Cardiac septum (tissue), 1 donor: ENCODE results near the gene STX5. TPM values are rescaled to one million over a fixed set of nuclear protein-coding genes. Genes with fewer than 3 reads are reported as not detected.
A peak's percentile ranks its signal among the peaks of the same experiment; 100 is the strongest.
"Not testable (repeated sequence)": the region's sequence is repeated elsewhere in the genome, so short reads cannot be mapped to it uniquely, and the experiment has no call there.

Experiments
- DNase-seq: peaks from one replicate; pipeline ENCODE4 v3.0.0-alpha.2; 2020; ENCODE audit warnings: low spot score
- intact Hi-C: fragments of 100-400 bp; cut with DNase I; formaldehyde crosslinking; loops from one replicate; pipeline ENCODE4 v1.14.0; 2022
- total RNA-seq: library from RNA; stranded (reverse); fragmentation: NEBNext Ultra II Directional; extraction: Animal tissue kit (Norgen Biotek cat#: 25700); gene quantifications from one replicate; pipeline ENCODE4 v1.2.1, GENCODE V29; 2021
- donor health status: DM: no; HTN: no; CAD: no.

STX5 gene
- total RNA-seq, 1 donor from 2014 or later, result 19.7 TPM

DNA sequence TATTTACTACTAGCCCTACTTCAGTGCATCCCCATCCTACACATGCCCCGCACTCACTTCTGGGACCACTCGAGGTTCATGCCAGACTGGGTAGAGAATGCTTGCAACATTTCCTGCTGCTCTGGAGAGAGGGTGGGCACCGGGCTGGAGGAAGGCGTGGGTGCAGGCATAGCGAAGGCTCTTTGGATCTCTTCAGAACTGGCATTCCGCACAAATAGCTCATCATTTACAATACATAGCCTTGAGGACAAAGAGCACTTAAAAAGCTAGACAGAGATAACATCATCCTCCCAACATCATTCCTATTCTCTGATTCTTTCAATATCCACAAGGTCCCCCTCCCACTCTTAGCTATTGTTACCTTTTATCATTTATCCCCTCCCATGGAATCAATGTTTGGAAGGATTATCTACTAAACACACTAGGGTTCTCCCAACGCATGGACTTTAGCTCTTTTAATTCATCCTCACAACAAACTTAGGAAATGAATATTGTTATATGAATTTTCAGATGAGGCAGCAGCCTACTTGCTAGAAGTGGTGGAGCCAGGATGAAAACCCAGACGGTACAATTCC is 37.6 kb downstream of the STX5 start:
- intact Hi-C loops, result no loop called here
- no peak for DNase-seq

DNA sequence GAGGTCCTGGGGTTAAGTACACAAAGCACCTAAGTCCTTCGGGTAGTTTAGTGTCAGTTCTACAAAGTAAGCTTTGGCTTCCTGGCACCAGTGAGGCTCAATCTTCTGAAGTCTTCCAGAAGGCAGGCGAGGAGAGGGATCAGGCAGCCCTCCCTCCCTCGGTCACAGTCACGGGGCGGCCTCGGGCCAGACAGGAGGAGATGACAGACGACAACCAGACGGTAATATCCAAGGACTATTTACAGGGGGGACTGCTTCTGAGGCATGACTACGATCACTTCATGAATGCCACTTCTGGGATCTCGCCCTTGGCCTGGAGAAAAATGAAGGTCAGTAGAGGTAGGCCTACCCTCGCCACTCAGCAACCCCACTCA is 39.7 kb downstream of the STX5 start:
- no peak for DNase-seq
- intact Hi-C loops, result loop anchor here (1.0 kb wide), 1 partner anchor 13 kb away; the partner anchor contains the start of gene NXF1

DNA sequence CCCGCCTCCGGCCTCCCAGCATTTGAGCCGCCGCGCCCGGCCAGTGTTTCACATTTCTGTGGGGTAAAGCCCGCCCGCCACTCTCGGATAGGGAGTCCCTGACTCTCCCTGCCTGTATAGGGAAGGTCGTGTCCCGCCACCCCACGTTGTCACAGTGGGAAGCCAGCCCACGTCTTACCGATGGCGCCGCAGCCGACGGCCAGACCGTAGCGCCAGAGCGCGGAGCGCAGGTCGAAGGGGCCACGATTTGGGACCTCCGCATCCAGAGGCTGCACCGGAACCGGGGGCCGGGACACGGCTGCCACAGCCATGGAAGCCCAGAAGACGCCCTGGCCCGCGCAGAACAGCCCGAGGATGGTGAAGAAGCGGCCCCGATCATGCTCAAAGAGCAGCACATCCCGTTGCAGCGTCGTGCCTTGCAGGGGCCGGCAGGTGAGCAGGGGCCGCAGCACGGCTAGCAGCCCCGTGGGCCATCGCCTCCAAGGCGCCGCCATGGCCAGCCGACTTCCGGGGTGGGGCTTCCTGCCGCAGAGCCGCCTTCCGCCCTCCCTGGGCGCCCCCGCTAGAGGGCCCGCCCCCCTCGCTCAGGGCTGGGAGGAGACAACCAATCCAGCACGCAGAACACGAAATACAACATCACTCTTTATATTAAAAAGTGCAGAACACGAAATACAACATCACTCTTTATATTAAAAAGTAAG is 40.2 kb downstream of the STX5 start, which contains the start of gene TMEM223:
TMEM223 (minus strand) TSS at position 506 of the 701 bp plus-strand sequence; CDS start at position 494, 12 bp downstream.
- peak; percentile 95 for DNase-seq
- intact Hi-C loops, result loop anchor here (1.0 kb wide), 1 partner anchor 14 kb away; the partner anchor contains the start of gene NXF1

DNA sequence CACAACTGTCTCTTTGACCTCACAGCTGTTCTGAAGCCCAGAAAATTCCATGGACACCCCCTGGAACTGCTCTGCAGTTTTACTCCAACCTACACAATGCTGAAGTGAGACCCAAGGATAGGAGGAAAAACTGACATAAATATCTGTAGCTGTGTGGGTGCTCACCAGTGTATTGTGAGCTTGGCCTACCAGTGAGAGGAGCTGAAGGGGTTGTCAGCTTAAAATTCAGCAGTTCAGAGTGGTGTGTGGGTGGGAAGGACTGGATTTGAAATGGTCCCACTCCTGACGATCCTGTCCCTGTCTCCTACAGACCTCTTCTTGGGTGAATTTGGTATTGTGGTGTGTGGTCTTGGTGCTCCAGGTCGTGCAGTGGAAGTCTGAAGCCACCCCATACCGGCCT is 42.3 kb downstream of the STX5 start:
- no peak for DNase-seq
- intact Hi-C loops, result no loop called here

DNA sequence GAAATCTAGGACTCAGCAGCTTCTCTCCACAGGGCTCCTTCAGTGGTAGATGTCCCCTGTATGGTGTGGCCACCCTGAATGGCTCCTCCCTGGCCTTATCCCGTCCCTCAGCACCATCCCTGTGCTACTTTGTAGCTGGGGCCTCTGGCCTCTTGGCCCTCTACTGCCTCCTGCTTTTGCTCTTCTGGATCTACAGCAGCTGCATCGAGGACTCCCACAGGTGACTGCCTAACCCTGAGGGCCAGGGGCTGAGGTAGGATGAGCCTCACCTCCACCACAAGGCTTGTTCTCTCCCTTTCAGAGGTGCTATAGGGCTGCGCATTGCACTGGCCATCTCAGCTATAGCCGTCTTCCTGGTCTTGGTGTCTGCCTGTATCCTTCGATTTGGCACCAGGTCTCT is 42.9 kb downstream of the STX5 start:
- DNase-seq, result no peak
- intact Hi-C loops, result no loop called here

DNA sequence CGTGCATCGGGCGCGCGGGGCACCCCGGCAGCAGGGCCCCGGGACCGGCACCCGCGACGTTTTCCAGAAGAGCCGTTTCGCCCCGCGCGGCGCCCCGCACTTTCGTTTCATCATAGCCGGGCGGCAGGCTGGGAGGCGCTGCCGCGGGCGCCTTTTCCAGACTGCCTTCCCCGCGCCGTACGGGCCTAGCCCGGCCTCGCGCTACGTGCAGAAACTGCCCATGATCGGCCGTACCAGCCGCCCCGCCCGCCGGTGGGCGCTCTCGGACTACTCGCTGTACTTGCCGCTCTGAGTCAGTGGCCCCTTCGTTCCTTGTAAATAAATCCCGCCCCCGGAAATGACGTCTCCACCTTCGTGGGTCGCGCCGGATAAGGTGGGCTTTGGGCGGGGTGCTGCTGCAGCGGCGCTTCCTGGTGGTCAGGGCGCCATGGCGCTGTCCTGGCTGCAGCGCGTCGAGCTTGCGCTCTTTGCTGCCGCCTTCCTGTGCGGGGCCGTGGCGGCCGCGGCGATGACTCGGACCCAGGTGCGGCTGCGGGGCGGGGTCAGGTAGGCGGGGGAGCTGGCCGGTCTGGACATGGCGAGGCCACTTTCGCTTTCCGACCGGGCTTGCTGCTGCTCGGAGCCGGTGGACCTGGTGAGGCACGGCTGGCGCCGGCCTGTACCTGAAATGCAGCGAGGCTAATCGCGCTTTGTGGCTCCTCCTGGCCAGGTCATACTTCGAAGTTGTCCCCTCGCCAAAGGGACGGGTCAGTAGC is 44.7 kb downstream of the STX5 start, which contains the start of gene TMEM179B:
TMEM179B (plus strand) TSS at position 398 of the 755 bp plus-strand sequence; CDS start at position 428, 30 bp downstream.
- DNase-seq, result peak; percentile 98
- intact Hi-C loops, result loop anchor here (2.0 kb wide), 3 partner anchors 18 to 76 kb away; partner anchors contain the start of genes NXF1 and WDR74

DNA sequence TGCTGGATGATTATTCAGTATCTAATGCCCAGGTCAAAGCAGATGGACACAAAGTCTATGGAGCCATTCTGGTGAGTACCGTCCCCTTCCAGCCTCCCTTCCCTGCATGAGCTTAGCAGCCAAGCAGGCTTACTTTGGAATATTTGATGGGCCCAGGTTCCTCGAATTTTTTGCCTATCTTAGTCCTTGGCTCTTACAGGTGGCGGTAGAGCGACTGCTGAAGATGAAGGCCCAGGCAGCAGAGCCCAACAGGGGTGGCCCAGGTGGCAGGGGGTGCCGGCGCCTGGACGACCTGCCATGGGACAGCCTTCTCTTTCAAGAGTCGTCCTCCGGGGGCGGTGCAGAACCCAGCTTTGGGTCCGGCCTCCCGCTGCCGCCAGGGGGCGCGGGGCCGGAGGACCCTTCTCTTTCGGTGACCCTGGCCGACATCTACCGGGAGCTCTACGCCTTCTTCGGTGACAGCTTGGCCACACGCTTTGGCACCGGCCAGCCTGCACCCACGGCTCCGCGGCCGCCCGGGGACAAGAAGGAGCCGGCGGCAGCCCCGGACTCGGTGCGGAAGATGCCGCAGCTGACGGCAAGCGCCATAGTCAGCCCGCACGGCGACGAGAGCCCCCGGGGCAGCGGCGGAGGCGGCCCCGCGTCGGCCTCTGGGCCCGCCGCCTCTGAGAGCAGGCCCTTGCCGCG is 45.4 kb downstream of the STX5 start:
- peak; percentile 93 for DNase-seq
- intact Hi-C loops, result loop anchor here (1.0 to 2.0 kb wide), 4 partner anchors 18 to 95 kb away; partner anchors contain the start of genes NXF1 and WDR74

DNA sequence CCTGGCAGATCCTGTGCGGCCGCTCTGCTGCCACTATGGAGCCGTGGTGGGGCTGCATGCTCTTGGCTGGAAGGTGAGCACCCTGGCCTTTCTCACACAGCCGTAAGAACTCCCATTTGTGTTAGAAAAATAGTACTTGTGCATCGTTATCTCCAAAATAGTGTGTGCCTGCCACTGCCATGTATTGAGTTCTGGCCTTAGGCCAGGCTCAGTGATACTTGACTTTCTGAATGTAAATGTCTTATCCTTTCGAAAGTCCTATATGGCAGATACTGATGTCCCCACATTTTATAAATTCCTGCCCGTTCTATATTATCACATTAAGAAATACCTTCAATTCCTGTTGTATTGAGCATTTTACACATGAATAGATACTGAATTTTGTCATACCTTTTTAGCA is 49.1 kb downstream of the STX5 start:
- intact Hi-C loops, result no loop called here
- no peak for DNase-seq

DNA sequence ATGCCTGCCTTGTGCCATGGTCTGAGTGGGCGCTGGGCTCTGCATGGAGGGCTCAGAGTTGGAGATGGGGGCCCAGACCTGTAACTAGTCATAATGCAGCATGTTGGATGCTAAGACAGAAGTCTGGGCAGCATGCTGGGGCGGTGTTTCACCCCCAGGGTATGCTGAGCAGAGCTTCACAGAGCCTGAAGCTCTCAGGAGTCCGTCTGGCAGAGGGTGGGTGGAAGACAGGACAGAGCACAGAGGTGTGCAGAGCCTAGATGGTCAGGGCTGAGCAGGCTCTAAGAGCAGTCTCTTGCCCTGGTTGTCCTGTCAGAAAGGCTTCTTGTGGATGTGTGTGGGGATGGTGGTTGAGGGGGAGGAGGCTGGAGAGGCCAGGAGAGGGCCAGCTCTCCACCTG is 53.4 kb downstream of the STX5 start:
- intact Hi-C loops, result no loop called here
- no peak for DNase-seq

DNA sequence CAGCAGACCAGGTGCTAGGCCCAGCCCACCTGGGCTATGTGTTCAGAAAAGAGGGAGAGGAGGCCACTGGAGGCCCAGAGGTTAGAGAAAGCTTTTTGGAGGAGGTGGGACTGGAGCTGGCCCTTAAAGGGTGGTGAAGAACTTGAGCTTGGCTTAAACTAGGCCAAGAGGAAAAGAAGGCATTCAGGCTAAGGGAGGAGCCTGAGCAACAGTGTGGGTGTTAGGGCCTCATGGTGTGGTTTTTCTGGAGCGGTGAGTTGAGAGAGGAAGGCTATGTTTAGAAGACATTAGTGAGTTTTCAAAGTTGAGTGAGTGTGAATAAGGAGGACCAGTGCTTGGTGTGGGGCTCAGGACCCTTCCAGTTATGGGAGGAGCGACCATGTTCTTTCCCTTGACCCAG is 54.5 kb downstream of the STX5 start:
- intact Hi-C loops, result no loop called here
- no peak for DNase-seq

DNA sequence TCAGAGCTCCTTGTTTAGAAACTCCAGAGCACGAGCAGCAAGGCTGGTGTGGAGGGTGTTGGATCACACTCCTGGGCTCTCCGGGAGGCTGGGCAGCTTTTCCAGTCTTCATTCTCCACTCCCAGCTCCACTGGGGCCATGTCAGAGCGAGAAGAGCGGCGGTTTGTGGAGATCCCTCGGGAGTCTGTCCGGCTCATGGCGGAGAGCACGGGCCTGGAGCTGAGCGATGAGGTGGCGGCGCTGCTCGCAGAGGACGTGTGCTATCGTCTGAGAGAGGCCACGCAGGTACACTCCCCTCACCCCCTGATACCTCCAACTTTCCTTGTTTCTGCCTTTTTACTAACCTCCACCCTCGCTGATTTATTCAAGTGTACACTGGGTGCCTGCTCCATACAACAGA is 56.2 kb downstream of the STX5 start:
- DNase-seq, result no peak
- intact Hi-C loops, result no loop called here

DNA sequence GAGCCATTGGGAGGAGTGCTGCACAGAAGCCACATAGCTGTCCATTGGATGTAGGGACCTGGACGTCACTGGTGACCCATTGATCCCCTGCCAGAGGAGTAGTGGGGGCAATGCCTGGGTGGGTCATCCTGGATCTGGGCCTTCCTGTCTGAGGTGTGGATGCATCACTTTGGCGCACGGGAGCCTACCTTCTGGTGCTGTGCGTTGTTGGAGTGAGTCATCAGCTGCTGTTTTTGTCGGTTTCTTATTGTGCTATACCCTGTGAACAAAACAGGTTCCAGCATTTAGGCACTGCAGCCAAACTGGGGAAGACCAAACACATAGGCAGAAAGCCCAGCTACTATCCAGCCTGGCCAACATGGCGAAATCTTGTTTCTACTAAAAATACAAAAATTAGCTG is 57.4 kb downstream of the STX5 start:
- no peak for DNase-seq
- intact Hi-C loops, result no loop called here

DNA sequence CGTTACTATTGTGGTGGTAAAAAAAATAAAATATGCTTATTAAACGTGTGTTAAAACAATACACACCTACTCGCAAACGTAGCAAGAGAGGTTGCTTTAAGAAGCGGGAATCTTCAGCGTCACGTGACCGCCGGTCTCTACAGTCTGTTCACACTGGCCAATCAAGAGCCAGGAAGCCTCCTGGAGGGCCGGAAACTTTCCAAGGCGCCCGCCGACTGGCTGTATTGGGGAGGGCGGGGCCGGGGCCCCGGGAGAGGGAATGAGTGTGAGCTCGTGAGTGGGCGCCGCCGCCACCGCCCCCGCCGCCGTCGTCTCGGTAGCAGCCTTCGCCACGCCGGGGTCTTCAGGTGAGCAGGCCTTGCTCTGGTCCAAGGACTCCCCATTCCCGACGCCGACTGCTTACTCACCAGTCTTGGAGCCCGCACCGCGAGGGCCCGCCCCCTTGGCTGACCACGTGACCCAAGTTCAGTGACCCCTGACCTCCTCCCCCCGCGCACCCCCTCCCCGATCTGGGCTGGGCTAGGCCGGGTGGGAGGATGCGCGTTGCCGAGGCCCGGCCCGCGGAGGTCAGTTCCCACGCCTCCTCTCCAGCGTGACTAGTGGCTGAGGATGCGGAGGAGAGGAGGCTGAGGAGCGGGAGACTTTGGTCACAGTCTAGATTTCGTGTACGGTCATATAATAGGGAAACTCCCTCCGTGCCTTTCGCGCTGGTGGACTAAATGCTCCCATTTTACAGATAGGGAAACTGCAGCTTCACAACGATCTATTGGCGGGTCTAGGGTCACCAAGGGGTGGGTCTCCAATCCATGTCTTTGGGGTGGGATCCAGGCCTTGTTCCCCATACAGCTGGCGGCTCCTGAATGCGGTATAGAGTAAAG is 60.5 kb downstream of the STX5 start, which contains the start of gene TAF6L:
TAF6L (plus strand) TSS at position 253 of the 878 bp plus-strand sequence. CDS start 4,388 bp downstream, outside the sequence.
- DNase-seq, result peak; percentile 99
- intact Hi-C loops, result loop anchor here (2.0 kb wide), 1 partner anchor 45 kb away; the partner anchor contains the start of gene HNRNPUL2

DNA sequence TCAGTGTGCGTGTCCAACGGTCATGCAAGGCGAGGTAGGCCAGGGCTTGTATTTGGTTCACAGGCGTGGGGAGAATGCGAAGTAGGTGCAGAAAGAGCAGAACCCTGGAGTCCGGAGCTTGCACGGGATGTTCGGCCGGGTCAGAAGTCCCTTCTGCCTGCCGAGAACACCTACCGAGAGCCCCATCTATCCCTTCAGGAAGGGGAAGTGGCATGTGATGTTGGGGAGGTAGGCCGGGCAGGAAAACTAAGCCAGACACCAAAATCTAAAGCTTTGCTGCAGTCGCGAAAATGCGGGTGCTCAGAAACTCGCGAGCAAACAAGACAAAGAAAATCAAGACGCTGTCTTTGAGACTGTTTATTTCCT is 61.1 kb downstream of the STX5 start:
- intact Hi-C loops, result loop anchor here (2.0 kb wide), 1 partner anchor 44 kb away; the partner anchor contains the start of gene HNRNPUL2
- no peak for DNase-seq

DNA sequence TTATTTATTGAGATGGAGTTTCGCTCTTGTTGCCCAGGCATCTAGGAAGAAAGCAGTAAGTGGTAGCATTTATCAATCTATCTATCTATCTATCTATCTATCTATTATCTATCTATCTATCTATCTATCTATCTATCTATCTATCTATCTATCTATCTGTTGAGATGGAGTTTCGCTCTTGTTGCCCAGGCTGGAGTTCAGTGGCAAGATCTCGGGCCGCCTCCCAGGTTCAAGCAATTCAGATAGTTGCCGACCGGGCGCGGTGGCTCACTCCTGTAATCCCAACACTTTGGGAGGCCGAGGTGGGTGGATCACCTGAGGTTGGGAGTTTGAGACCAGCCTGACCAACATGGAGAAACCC is 71.0 kb downstream of the STX5 start:
- intact Hi-C loops, DNase-seq: not testable (repeated sequence)

DNA sequence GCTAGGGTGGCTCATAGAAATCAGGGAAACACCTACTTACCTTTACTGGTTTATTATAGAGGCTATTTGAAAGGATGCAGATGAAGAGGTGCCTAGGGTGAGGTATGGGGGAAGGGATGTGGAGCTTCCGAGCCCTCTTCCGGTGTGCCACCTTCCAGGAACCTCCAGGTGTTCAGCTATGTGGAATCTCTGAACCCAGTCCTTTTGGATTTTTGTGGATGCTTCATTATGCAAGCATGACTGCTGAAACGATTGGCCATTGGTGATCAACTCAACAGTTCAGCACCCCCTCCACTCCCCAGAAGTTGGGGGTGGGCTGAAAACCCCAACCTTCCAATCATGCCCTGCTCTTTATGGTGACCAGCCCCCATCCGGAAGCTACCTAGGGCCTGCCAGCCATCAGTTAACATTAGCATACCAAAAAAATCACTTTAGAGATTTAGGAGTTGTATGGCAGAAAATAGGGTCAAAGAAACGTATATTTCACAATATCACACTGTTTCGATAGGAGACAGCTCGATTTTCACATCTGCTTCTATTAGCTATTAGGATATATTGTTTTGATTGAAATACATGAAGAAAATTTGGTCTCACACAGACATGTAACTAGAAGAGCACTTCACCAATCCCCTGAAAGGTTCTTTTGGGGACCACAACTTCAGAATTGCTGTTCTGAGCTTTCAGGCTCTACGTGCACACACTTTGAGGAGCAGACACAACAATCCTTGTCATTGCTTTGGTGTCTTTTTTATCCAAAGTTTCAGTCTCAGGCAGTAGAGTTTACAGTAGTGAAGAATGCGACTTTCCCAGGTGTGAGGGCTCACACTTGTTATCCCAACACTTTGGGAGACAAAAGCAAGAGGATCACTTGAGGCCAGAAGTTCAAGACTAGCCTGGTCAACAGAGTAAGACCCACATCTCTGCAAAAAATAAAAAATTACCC is 73.7 kb downstream of the STX5 start:
- intact Hi-C loops, result no loop called here
- no peak for DNase-seq
